Ascending aorta (tissue), 2 donors: Measurements from ENCODE around the gene BPIFB1. TPM values are rescaled to one million over a fixed set of nuclear protein-coding genes. Genes with fewer than 3 reads are reported as not detected.

Source experiments
- DNase-seq, 2 donors: peaks; one replicate each; pipeline ENCODE4 v3.0.0-alpha.2; 2019; ENCODE audit warnings: low spot score in 2 of 2
- H3K27ac ChIP-seq, 2 donors: fragments of 200-600 bp; sonication (generic); one replicate each; pipeline ENCODE4 v1.5.1; 2016 to 2017; ENCODE audit warnings: mild to moderate bottlenecking in 1 of 2
- H3K27me3 ChIP-seq: fragments of 200-600 bp; sonication (generic); one replicate; pipeline ENCODE4 v1.5.1; 2017
- H3K36me3 ChIP-seq, 2 donors: fragments of 200-600 bp; sonication (generic); one replicate each; pipeline ENCODE4 v1.5.1; 2016
- H3K4me1 ChIP-seq, 2 donors: fragments of 200-600 bp; sonication (generic); one replicate each; pipeline ENCODE4 v1.5.1; 2016 to 2017; ENCODE audit warnings: mild to moderate bottlenecking in 1 of 2
- H3K4me3 ChIP-seq, 2 donors: fragments of 200-600 bp; sonication (generic); one replicate each; pipeline ENCODE4 v1.5.1; 2016 to 2017; ENCODE audit warnings: mild to moderate bottlenecking in 1 of 2
- H3K9me3 ChIP-seq, 2 donors: fragments of 200-600 bp; sonication (generic); one replicate each; pipeline ENCODE4 v1.5.1; 2016
- CTCF ChIP-seq, 3 experiments: fragments of 200-600 bp in 2 of 3; fragments of 450-650 bp in 1 of 3; sonication (generic) in 2 of 3; IDR thresholded peaks; one replicate each; pipeline ENCODE4 v1.5.1; 2016 to 2019; ENCODE audit warnings: antibody characterized with exemption in 3 of 3, mild to moderate bottlenecking in 1 of 3, moderate library complexity in 1 of 3
- intact Hi-C: fragments of 100-400 bp; cut with DNase I; formaldehyde crosslinking; loops from one replicate; pipeline ENCODE4 v1.15.1; 2023
- total RNA-seq: library from RNA; depleted of rRNA; stranded (reverse); fragments of >200 nt; gene quantifications from one replicate; pipeline ENCODE4 v1.1.0, GENCODE V29; 2016

The BPIFB1 gene
- total RNA-seq, 1 donor from 2014 or later: not detected

GRCh38 chr20:33317424-33318095 lies 34.5 kb downstream of the BPIFB1 start:
- H3K4me3 ChIP-seq: no peak overlapping the region
- H3K9me3 ChIP-seq: no peaks in the 10 kb centered on the region
- H3K4me1 ChIP-seq: no peaks in the 10 kb centered on the region
- H3K27me3 ChIP-seq: no peaks in the 10 kb centered on the region
- intact Hi-C loops: no loop called here
- TF ChIP-seq CTCF (IDR thresholded peaks at IDR 0.05): no peak
- no peak overlapping the region for H3K27ac ChIP-seq
- no peaks in the 10 kb centered on the region for H3K36me3 ChIP-seq
- DNase-seq: no peak

GRCh38 chr20:33318096-33318429 lies 35.0 kb downstream of the BPIFB1 start:
- Histone ChIP-seq H3K27ac (no peak overlapping the region), H3K4me3 (no peak overlapping the region), H3K9me3 (no peaks in the 10 kb centered on the region), H3K36me3 (no peaks in the 10 kb centered on the region), H3K4me1 (no peaks in the 10 kb centered on the region), H3K27me3 (no peaks in the 10 kb centered on the region)
- intact Hi-C loops: no loop called here
- TF ChIP-seq CTCF (IDR thresholded peaks at IDR 0.05): no peak
- DNase-seq: no peak

- TF ChIP-seq CTCF (IDR thresholded peaks at IDR 0.05): no peak
- Histone ChIP-seq H3K27ac (no peak overlapping the region), H3K36me3 (no peaks in the 10 kb centered on the region), H3K4me1 (no peaks in the 10 kb centered on the region), H3K4me3 (no peak overlapping the region), H3K27me3 (no peaks in the 10 kb centered on the region), H3K9me3 (no peaks in the 10 kb centered on the region)
- no peak for DNase-seq
- intact Hi-C loops: no loop called here
These were observed 37.0 kb downstream of the BPIFB1 start for GRCh38 chr20:33320006-33320405.

- Histone ChIP-seq H3K4me1 (no peaks in the 10 kb centered on the region), H3K27me3 (no peaks in the 10 kb centered on the region), H3K9me3 (no peaks in the 10 kb centered on the region), H3K4me3 (no peak overlapping the region), H3K27ac (no peak overlapping the region), H3K36me3 (no peaks in the 10 kb centered on the region)
- intact Hi-C loops: no loop called here
- TF ChIP-seq CTCF (IDR thresholded peaks at IDR 0.05): no peak
- DNase-seq: no peak
These were observed 39.4 kb downstream of the BPIFB1 start for GRCh38 chr20:33322456-33322855.

- TF ChIP-seq CTCF (IDR thresholded peaks at IDR 0.05): no peak
These were observed 40.2 kb downstream of the BPIFB1 start for GRCh38 chr20:33323236-33323635.

GRCh38 chr20:33325350-33325749 lies 42.3 kb downstream of the BPIFB1 start:
- Histone ChIP-seq H3K27me3 (no peaks in the 10 kb centered on the region), H3K27ac (no peak overlapping the region), H3K4me3 (no peak overlapping the region), H3K9me3 (no peaks in the 10 kb centered on the region), H3K36me3 (no peaks in the 10 kb centered on the region), H3K4me1 (no peaks in the 10 kb centered on the region)
- intact Hi-C loops: no loop called here
- TF ChIP-seq CTCF (IDR thresholded peaks at IDR 0.05): no peak
- DNase-seq: no peak

More at GRCh38 chr20:33323236-33323635, 40.2 kb downstream of the BPIFB1 start:
- Histone ChIP-seq H3K4me1 (no peaks in the 10 kb centered on the region), H3K27ac (no peak overlapping the region), H3K27me3 (no peaks in the 10 kb centered on the region), H3K4me3 (no peak overlapping the region), H3K36me3 (no peaks in the 10 kb centered on the region), H3K9me3 (no peaks in the 10 kb centered on the region)
- no peak for DNase-seq
- intact Hi-C loops: no loop called here
